Spleen (tissue), 7 donors: Measurements from ENCODE around the gene MZT2B.
"Not testable (repeated sequence)": the region's sequence is repeated elsewhere in the genome, so short reads cannot be mapped to it uniquely, and the experiment has no call there.

ENCODE experiments used
- CTCF ChIP-seq, 11 experiments: fragments of 200-600 bp in 7 of 11; fragments of 450-650 bp in 4 of 11; sonication (generic) in 4 of 11; IDR thresholded peaks in 8 of 11; conservative IDR thresholded peaks in 3 of 11; 1 replicate in 7 of 11; 2 replicates in 4 of 11; pipeline versions ENCODE4 v1.4.0 to v1.8.0; 2016 to 2021; ENCODE audit warnings: antibody characterized with exemption in 11 of 11, inconsistent platforms in 4 of 11, mild to moderate bottlenecking in 1 of 11
- POLR2A ChIP-seq, 3 donors: fragments of 450-650 bp; IDR thresholded peaks; one replicate each; pipeline ENCODE4 v1.5.1; 2017; ENCODE audit warnings: antibody characterized with exemption in 3 of 3, mild to moderate bottlenecking in 1 of 3
- donor health status: DM: no; HTN: no; CAD: no; lungs with moderate emphysema.
- donor health status: DM: no; HTN: no; CAD: no.
- donor health status: DM: no; HTN: no; CAD: no.

- TF ChIP-seq CTCF (IDR thresholded peaks at IDR 0.05 in 8 of 11, conservative IDR thresholded peaks at IDR 0.05 in 3 of 11); POLR2A (IDR thresholded peaks at IDR 0.05): not testable (repeated sequence)
Measured at GRCh38 chr2:130159376-130159775, 22.7 kb upstream of the MZT2B start.
